ENCODE results near the gene PCP4L1.
"Not testable (repeated sequence)": the region's sequence is repeated elsewhere in the genome, so short reads cannot be mapped to it uniquely, and the experiment has no call there.

The PCP4L1 gene

GRCh38 chr1:161229896-161230295 lies 28.6 kb upstream of the PCP4L1 start:
- DNase-seq, result no peak

GRCh38 chr1:161230762-161231161 lies 27.8 kb upstream of the PCP4L1 start:
- DNase-seq, result no peak

GRCh38 chr1:161233102-161233501 lies 25.4 kb upstream of the PCP4L1 start:
- DNase-seq, result no peak

- DNase-seq, result no peak
These were observed 22.4 kb upstream of the PCP4L1 start for GRCh38 chr1:161235957-161236775.

- DNase-seq, result no peak
These were observed 20.5 kb upstream of the PCP4L1 start, which contains the start of gene NR1I3 for GRCh38 chr1:161238039-161238473. NR1I3 (minus strand) TSS chr1:161238203; CDS start chr1:161236565, 1,638 bp downstream.

GRCh38 chr1:161241682-161242081 lies 16.9 kb upstream of the PCP4L1 start:
- no peak for DNase-seq

- no peak for DNase-seq
These were observed 16.2 kb upstream of the PCP4L1 start for GRCh38 chr1:161242313-161242712.

- no peak for DNase-seq
These were observed 13.7 kb upstream of the PCP4L1 start for GRCh38 chr1:161244888-161245287.

- DNase-seq, result not testable (repeated sequence)
These were observed 8.4 kb upstream of the PCP4L1 start for GRCh38 chr1:161250100-161250499.

GRCh38 chr1:161250829-161251228 lies 7.7 kb upstream of the PCP4L1 start:
- DNase-seq, result no peak

- DNase-seq, result no peak
These were observed 7.0 kb upstream of the PCP4L1 start for GRCh38 chr1:161251579-161251978.

- not testable (repeated sequence) for DNase-seq
These were observed 3.2 kb upstream of the PCP4L1 start for GRCh38 chr1:161255302-161255701.

- DNase-seq, result not testable (repeated sequence)
These were observed 2.5 kb upstream of the PCP4L1 start for GRCh38 chr1:161255955-161256520.

- not testable (repeated sequence) for DNase-seq
These were observed 1.4 kb upstream of the PCP4L1 start for GRCh38 chr1:161257109-161257508.

GRCh38 chr1:161259345-161259702 lies 779 bp downstream of the PCP4L1 start:
- no peak for DNase-seq

- DNase-seq, result no peak
These were observed 1.2 kb downstream of the PCP4L1 start for GRCh38 chr1:161259765-161260164.

GRCh38 chr1:161260376-161261260 lies 2.1 kb downstream of the PCP4L1 start:
- no peak for DNase-seq

- no peak for DNase-seq
These were observed 3.0 kb downstream of the PCP4L1 start for GRCh38 chr1:161261261-161262235.

- no peak for DNase-seq
These were observed 6.8 kb downstream of the PCP4L1 start for GRCh38 chr1:161265305-161265704.

GRCh38 chr1:161266202-161266601 lies 7.7 kb downstream of the PCP4L1 start:
- DNase-seq, result no peak

- DNase-seq, result no peak
These were observed 8.3 kb downstream of the PCP4L1 start for GRCh38 chr1:161266836-161267235.

- DNase-seq, result no peak
These were observed 8.8 kb downstream of the PCP4L1 start for GRCh38 chr1:161267321-161267720.

Measured in activated CD4-positive, alpha-beta T cell treated with anti-CD3 and anti-CD28 coated beads, Interleukin-2, Interleukin-6, amounts not matched to agents 100 ng/mL and 50 ng/mL, durations not matched to agents 16 hours and 8 hours (primary cell).